H1 (cell line): ENCODE measurements around the gene C18orf54. TPM values are rescaled to one million over a fixed set of nuclear protein-coding genes. Genes with fewer than 3 reads are reported as not detected.

Experiments used
- CTCF ChIA-PET: fragments of 300-600 bp; sonication (Branson Sonifier 250); formaldehyde crosslinking; loops from one replicate; lab custom pipeline; 2021; ENCODE audit not compliant: partially characterized antibody; lab: Charles Lee
- POLR2A ChIA-PET: fragments of 300-600 bp; sonication (Branson Sonifier 250); formaldehyde crosslinking; loops from one replicate; lab custom pipeline; 2021; ENCODE audit warnings: inconsistent platforms; ENCODE audit not compliant: partially characterized antibody; lab: Charles Lee
- DNase-seq, 2 experiments: peaks; one replicate each; pipeline versions ENCODE4 v3.0.0 to v3.0.0-alpha.2; 2010 to 2022; ENCODE audit warnings: low spot score in 2 of 2, low read depth in 1 of 2, mixed read lengths in 1 of 2
- FAIRE-seq: peaks from 2 replicates; lab custom pipeline; 2011; peaks lifted over from hg19 to GRCh38; lab: Jason Lieb, UNC
- H2AFZ ChIP-seq: 2 replicates; pipeline ENCODE4 v1.8.1; 2012; ENCODE audit warnings: low read length, inconsistent platforms
- H2AK5ac ChIP-seq: 2 replicates; pipeline ENCODE4 v1.6.1; 2013; ENCODE audit warnings: low read depth, low read length
- H2BK120ac ChIP-seq: replicated peaks from 2 replicates; pipeline ENCODE3; 2013; ENCODE audit warnings: low read depth, low read length, inconsistent platforms
- H2BK12ac ChIP-seq: 2 replicates; pipeline ENCODE4 v1.6.1; 2013; ENCODE audit warnings: low read depth, low read length
- H2BK15ac ChIP-seq: 2 replicates; pipeline ENCODE4 v1.6.1; 2013; ENCODE audit warnings: low read length
- H2BK20ac ChIP-seq: 2 replicates; pipeline ENCODE4 v1.6.1; 2013; ENCODE audit warnings: low read length
- H2BK5ac ChIP-seq: 2 replicates; pipeline ENCODE4 v1.6.1; 2013; ENCODE audit warnings: low read depth, low read length
- H3K14ac ChIP-seq: 2 replicates; pipeline ENCODE4 v1.6.1; 2013; ENCODE audit warnings: inconsistent platforms; ENCODE audit not compliant: insufficient read length
- H3K18ac ChIP-seq: 2 replicates; pipeline ENCODE4 v1.6.1; 2013; ENCODE audit warnings: low read length; ENCODE audit errors: extremely low read depth
- H3K23ac ChIP-seq: 2 replicates; pipeline ENCODE4 v1.6.1; 2013; ENCODE audit warnings: inconsistent platforms; ENCODE audit not compliant: insufficient read length
- H3K23me2 ChIP-seq: 2 replicates; pipeline ENCODE4 v1.6.1; 2013; ENCODE audit warnings: low read depth, low read length
- H3K27ac ChIP-seq: 2 replicates; pipeline ENCODE4 v1.6.1; 2011; ENCODE audit warnings: low read depth, low read length, inconsistent platforms
- H3K27me3 ChIP-seq, 4 experiments: replicated peaks in 1 of 4; 1 replicate in 1 of 4; 2 replicates in 3 of 4; pipeline versions ENCODE4 v1.6.1 to v1.8.1; 2011 to 2013; ENCODE audit warnings: low read length in 3 of 4, mild to moderate bottlenecking in 3 of 4, inconsistent platforms in 2 of 4, mixed read lengths in 2 of 4, moderate library complexity in 1 of 4; ENCODE audit not compliant: control insufficient read depth in 3 of 4, insufficient read depth in 3 of 4; ENCODE audit errors: extremely low read depth in 1 of 4
- H3K36me3 ChIP-seq, 4 experiments: 2 replicates each; pipeline versions ENCODE4 v1.6.1 to v1.8.1; 2011 to 2013; ENCODE audit warnings: mild to moderate bottlenecking in 4 of 4, low read length in 3 of 4, moderate library complexity in 2 of 4, control low read depth in 1 of 4, inconsistent platforms in 1 of 4; ENCODE audit not compliant: insufficient read depth in 4 of 4, control insufficient read depth in 2 of 4
- H3K4ac ChIP-seq: replicated peaks from 2 replicates; pipeline ENCODE3; 2013; ENCODE audit warnings: low read length, low read depth, mixed read lengths, inconsistent platforms; ENCODE audit not compliant: insufficient read length
- H3K4me1 ChIP-seq, 4 experiments: replicated peaks in 1 of 4; 1 replicate in 1 of 4; 2 replicates in 3 of 4; pipeline versions ENCODE4 v1.6.1 to v1.8.1; 2011 to 2013; ENCODE audit warnings: low read length in 3 of 4, inconsistent platforms in 2 of 4, mixed read lengths in 1 of 4; ENCODE audit not compliant: insufficient read depth in 4 of 4, control insufficient read depth in 3 of 4
- H3K4me2 ChIP-seq, 2 experiments: 2 replicates each; pipeline versions ENCODE4 v1.6.1 to v1.8.1; 2011 to 2013; ENCODE audit warnings: low read depth in 2 of 2, low read length in 2 of 2, control low read depth in 1 of 2, inconsistent platforms in 1 of 2, mild to moderate bottlenecking in 1 of 2; ENCODE audit not compliant: insufficient read depth in 1 of 2
- H3K4me3 ChIP-seq, 4 experiments: fragments of 200-600, 300-600 bp in 1 of 4; sonication (generic), shearing (Covaris generic), sonication (Bioruptor Twin) in 1 of 4; 2 replicates each; pipeline versions ENCODE4 v1.5.1 to v1.8.1; 2011 to 2016; ENCODE audit warnings: low read length in 4 of 4, low read depth in 3 of 4, control low read depth in 2 of 4, inconsistent platforms in 2 of 4, mild to moderate bottlenecking in 2 of 4, mixed read lengths in 1 of 4, moderate library complexity in 1 of 4; ENCODE audit not compliant: insufficient read depth in 2 of 4; ENCODE audit errors: extremely low read depth in 1 of 4
- H3K56ac ChIP-seq: replicated peaks from 2 replicates; pipeline ENCODE3; 2013; ENCODE audit warnings: low read depth, mild to moderate bottlenecking, mixed read lengths, low read length, inconsistent platforms; ENCODE audit not compliant: insufficient read length
- H3K79me1 ChIP-seq: 2 replicates; pipeline ENCODE4 v1.6.1; 2013; ENCODE audit warnings: low read depth, low read length, control low read depth
- H3K79me2 ChIP-seq, 2 experiments: 2 replicates each; pipeline versions ENCODE4 v1.6.1 to v1.8.1; 2012 to 2013; ENCODE audit warnings: low read length in 2 of 2, mild to moderate bottlenecking in 2 of 2, inconsistent platforms in 1 of 2; ENCODE audit not compliant: insufficient read depth in 2 of 2, control insufficient read depth in 1 of 2
- H3K9ac ChIP-seq, 4 experiments: replicated peaks in 1 of 4; 1 replicate in 1 of 4; 2 replicates in 3 of 4; pipeline versions ENCODE4 v1.6.1 to v1.8.1; 2011 to 2013; ENCODE audit warnings: low read depth in 3 of 4, low read length in 3 of 4, control low read depth in 2 of 4, mild to moderate bottlenecking in 2 of 4, moderate library complexity in 2 of 4, inconsistent platforms in 1 of 4; ENCODE audit errors: extremely low read depth in 1 of 4
- H3K9me3 ChIP-seq, 2 experiments: 2 replicates each; pipeline versions ENCODE4 v1.6.1 to v1.8.1; 2012 to 2013; ENCODE audit warnings: mild to moderate bottlenecking in 2 of 2, moderate library complexity in 2 of 2, control low read depth in 1 of 2, inconsistent platforms in 1 of 2, low read depth in 1 of 2, low read length in 1 of 2, mixed read lengths in 1 of 2; ENCODE audit not compliant: insufficient read depth in 2 of 2
- H4K20me1 ChIP-seq, 2 experiments: replicated peaks in 1 of 2; 2 replicates each; pipeline versions ENCODE3 to v1.8.1; 2011 to 2013; ENCODE audit warnings: inconsistent platforms in 2 of 2, low read length in 2 of 2, mild to moderate bottlenecking in 1 of 2; ENCODE audit not compliant: insufficient read depth in 2 of 2, control insufficient read depth in 1 of 2
- H4K5ac ChIP-seq: 2 replicates; pipeline ENCODE4 v1.6.1; 2013; ENCODE audit warnings: low read length, low read depth, mixed read lengths, inconsistent platforms; ENCODE audit not compliant: insufficient read length
- H4K8ac ChIP-seq: 2 replicates; pipeline ENCODE4 v1.8.0; 2013; ENCODE audit warnings: mild to moderate bottlenecking, moderate library complexity, low read length, inconsistent platforms; ENCODE audit not compliant: insufficient read depth; ENCODE audit errors: extremely low read depth
- H4K91ac ChIP-seq: replicated peaks from 2 replicates; pipeline ENCODE3; 2013; ENCODE audit warnings: low read length, mixed read lengths, inconsistent platforms; ENCODE audit not compliant: insufficient read length
- ATF2 ChIP-seq: IDR thresholded peaks from 2 replicates; pipeline ENCODE4 v1.6.1; 2012; ENCODE audit warnings: low read length, inconsistent platforms
- CREB1 ChIP-seq: IDR thresholded peaks from 2 replicates; pipeline ENCODE4 v1.6.1; 2012; ENCODE audit warnings: inconsistent platforms
- JUN ChIP-seq: IDR thresholded peaks from 2 replicates; pipeline ENCODE4 v1.6.1; 2011; ENCODE audit warnings: low read depth, mild to moderate bottlenecking, improper control_type of control experiment, low read length
- JUND ChIP-seq: IDR thresholded peaks from 2 replicates; pipeline ENCODE4 v1.6.1; 2011; ENCODE audit warnings: mild to moderate bottlenecking, improper control_type of control experiment, low read length
- PHF8 ChIP-seq: fragments of 200-600 bp; sonication (generic); conservative IDR thresholded peaks from 2 replicates; pipeline ENCODE4 v1.7.1; 2012; ENCODE audit warnings: low read depth, mild to moderate bottlenecking, inconsistent platforms, low read length, moderate library complexity
- RAD21 ChIP-seq, 2 experiments: IDR thresholded peaks in 1 of 2; conservative IDR thresholded peaks in 1 of 2; 2 replicates each; pipeline ENCODE4 v1.6.1; 2011; ENCODE audit warnings: low read depth in 2 of 2, low read length in 2 of 2, improper control_type of control experiment in 1 of 2, inconsistent platforms in 1 of 2, mild to moderate bottlenecking in 1 of 2, moderate library complexity in 1 of 2
- RFX5 ChIP-seq: IDR thresholded peaks from 2 replicates; pipeline ENCODE4 v1.6.1; 2011; ENCODE audit warnings: low read depth, low read length, improper control_type of control experiment, borderline replicate concordance
- RNF2 ChIP-seq: fragments of 200-900, 300-1000 bp; sonication (generic); IDR thresholded peaks from 2 replicates; pipeline ENCODE4 v1.7.1; 2016; ENCODE audit warnings: borderline replicate concordance, low read depth, mild to moderate bottlenecking, antibody characterized with exemption, low read length; ENCODE audit not compliant: poor library complexity, severe bottlenecking; ENCODE audit errors: missing control alignments
- SIRT6 ChIP-seq: IDR thresholded peaks from one replicate; pipeline ENCODE4 v1.7.1; 2012; ENCODE audit warnings: low read length, inconsistent platforms
- SP4 ChIP-seq: IDR thresholded peaks from 2 replicates; pipeline ENCODE4 v1.6.1; 2012; ENCODE audit warnings: low read length, inconsistent platforms
- TBP ChIP-seq: IDR thresholded peaks from 2 replicates; pipeline ENCODE4 v1.6.1; 2011; ENCODE audit warnings: low read depth, low read length, improper control_type of control experiment
- TCF12 ChIP-seq: IDR thresholded peaks from 2 replicates; pipeline ENCODE4 v1.6.1; 2011; ENCODE audit warnings: low read depth, mild to moderate bottlenecking, low read length
- polyA plus RNA-seq, 7 experiments: library from polyadenylated mRNA; depleted of rRNA in 3 of 7; stranded (reverse) in 5 of 7; unstranded in 2 of 7; fragments of >200 nt in 5 of 7; fragments of 200-250 nt in 2 of 7; gene quantifications; 1 replicate in 5 of 7; 2 replicates in 1 of 7; 4 replicates in 1 of 7; pipeline versions ENCODE4 v1.2.1 to v1.2.3, GENCODE V29; 2011 to 2013; ENCODE audit warnings: missing spikeins in 2 of 7, mixed read lengths in 2 of 7
- total RNA-seq: library from RNA; stranded (reverse); fragmentation: NEBNext Ultra II Directional; extraction: Animal tissue kit (Norgen Biotek cat#: 25700); gene quantifications from 2 replicates; pipeline ENCODE4 v1.2.1, GENCODE V29; 2021

Gene C18orf54
- total and polyA plus RNA-seq, 2 of the 8 experiments (the other 6 are each of a cell fraction or from before 2014, with no cell fraction given), result 6.7 to 30.9 TPM

GRCh38 chr18:54316071-54316820 lies 41.5 kb upstream of the C18orf54 start:
- Histone ChIP-seq H3K4me2 (no peak overlapping the region), H3K4ac (no peak overlapping the region), H4K5ac (no peak overlapping the region), H4K91ac (no peak overlapping the region), H2BK15ac (no peak overlapping the region), H3K79me2 (no peaks in the 10 kb centered on the region), H3K18ac (no peak overlapping the region), H2BK5ac (no peak overlapping the region), H2BK20ac (no peak overlapping the region), H3K4me1 (peaks cover 0 to 5% (median 0%) of the 10 kb centered on the region in 4 experiments; a peak in 1 of 7 replicates), H4K20me1 (no peaks in the 10 kb centered on the region), H2AK5ac (no peak overlapping the region), H3K56ac (no peak overlapping the region), H2BK12ac (no peak overlapping the region), H3K4me3 (no peak overlapping the region), H3K23ac (no peak overlapping the region), H4K8ac (no peak overlapping the region), H3K23me2 (no peaks in the 10 kb centered on the region), H3K9me3 (no peaks in the 10 kb centered on the region), H3K36me3 (no peaks in the 10 kb centered on the region), H3K79me1 (no peaks in the 10 kb centered on the region), H3K27ac (no peak overlapping the region), H2BK120ac (no peak overlapping the region), H3K14ac (no peak overlapping the region), H3K9ac (no peak overlapping the region), H2AFZ (no peak overlapping the region), H3K27me3 (no peaks in the 10 kb centered on the region)
- FAIRE-seq (no peak), DNase-seq (no peak)
- ChIA-PET POLR2A (no interaction called here), CTCF (no interaction called here)
- TF ChIP-seq ATF2 (no peak), TCF12 (no peak), PHF8 (no peak), RNF2 (no peak), CREB1 (no peak), SIRT6 (no peak), SP4 (no peak), TBP (no peak), JUND (no peak), JUN (no peak), RFX5 (no peak), RAD21 (IDR thresholded peaks at IDR 0.05 in 1 of 2, conservative IDR thresholded peaks at IDR 0.05 in 1 of 2; ENCODE audit: low read depth in 2 of 2, low read length in 2 of 2) (no peak)
